IPS-NIHi11 (cell line): ENCODE data around the gene F12.
"Not testable (repeated sequence)": the region's sequence is repeated elsewhere in the genome, so short reads cannot be mapped to it uniquely, and the experiment has no call there.

ENCODE experiments used
- DNase-seq: peaks from one replicate; pipeline ENCODE4 v3.0.0; 2012; ENCODE audit warnings: mixed read lengths, low spot score

F12 gene

DNA sequence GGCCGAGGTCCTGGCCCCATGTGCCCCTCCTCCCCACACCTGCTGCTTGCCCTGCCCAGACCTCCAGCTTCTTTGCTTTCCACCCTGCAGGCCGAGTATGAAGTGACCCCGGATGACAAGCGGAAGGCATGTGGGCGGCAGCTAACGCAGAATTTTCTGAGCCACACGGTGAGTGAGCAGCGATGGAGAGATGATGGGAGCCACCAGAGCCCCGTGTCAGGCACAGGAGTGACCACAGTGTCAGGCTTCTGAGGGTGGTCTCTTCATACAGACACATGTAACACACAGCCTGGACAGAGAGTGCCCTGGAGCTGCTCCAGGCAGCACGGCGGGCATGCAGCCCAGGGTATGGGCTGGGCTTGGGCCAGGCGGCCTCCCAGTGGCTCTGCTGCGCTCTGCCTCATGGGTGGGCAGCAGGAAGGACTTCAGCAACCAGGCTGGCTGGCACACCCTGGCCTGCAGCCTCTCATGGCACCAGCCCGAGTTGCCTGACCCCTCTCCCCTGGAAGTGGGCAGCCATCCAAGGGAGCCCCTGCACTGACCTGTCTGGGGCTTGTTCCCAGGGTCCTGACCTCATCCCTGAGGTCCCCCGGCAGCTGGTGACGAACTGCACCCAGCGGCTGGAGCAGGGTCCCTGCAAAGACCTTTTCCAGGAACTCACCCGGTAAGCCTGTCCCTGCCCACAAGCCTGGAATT is 22.9 kb upstream of the F12 start:
- no peak for DNase-seq

GRCh38 chr5:177431317-177432142 is 22.2 kb upstream of the F12 start:
- DNase-seq = no peak

DNA sequence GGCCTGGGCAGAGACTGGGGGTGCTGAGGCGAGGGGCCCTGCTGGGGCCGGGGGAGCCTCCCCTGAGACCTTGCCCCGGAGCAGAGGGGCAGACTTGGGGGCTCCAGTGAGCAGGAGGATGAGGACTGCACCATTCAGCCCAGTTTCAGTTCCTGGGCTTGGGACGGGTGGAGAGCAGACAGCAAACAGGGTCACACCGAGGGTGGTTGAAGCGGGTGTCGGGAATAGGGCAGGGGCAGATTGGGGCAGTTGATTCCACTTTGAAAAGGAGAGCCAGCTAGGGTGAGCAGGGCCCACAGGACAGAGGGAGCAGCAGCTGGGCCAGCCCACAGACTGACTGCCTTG is 21.6 kb upstream of the F12 start:
- no peak for DNase-seq

DNA sequence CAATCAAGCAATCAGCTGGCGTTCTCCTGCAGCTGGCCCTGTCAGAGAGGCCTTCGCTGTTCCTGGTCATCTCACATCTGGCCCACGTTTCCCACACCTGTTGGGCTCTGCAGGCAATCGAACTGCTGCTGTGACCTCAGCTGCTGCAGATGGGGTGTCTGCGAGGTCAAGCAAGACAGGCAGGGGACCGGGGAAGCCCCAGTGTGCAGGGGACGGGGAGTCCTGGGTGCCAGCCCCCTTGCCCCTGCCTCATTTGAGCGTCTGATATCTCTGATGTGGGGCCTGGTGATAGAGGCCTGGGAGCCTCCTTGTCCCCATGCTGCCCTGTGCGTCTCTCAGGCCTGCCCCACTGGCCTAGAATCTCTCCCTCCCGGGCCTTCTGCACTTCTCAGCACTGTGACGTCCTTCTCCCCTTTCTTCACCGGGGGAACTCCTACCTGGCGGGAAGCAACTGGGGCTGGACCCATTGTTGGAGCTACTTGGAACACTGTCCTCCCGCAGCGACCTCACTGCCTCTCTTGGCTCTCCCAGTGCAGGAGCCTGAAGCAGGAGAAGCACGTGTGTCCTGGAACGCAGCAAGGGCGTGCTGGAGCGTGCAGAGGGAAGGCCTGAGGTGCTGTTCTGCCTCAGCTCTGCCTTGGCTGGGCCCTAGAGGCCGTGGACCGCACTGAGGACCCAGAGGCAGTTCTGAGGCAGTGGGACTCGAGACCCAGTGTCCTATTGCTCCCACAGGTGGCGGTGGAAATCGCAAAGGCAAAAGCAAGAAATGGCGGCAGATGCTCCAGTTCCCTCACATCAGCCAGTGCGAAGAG is 21.0 kb upstream of the F12 start:
- DNase-seq = no peak

DNA sequence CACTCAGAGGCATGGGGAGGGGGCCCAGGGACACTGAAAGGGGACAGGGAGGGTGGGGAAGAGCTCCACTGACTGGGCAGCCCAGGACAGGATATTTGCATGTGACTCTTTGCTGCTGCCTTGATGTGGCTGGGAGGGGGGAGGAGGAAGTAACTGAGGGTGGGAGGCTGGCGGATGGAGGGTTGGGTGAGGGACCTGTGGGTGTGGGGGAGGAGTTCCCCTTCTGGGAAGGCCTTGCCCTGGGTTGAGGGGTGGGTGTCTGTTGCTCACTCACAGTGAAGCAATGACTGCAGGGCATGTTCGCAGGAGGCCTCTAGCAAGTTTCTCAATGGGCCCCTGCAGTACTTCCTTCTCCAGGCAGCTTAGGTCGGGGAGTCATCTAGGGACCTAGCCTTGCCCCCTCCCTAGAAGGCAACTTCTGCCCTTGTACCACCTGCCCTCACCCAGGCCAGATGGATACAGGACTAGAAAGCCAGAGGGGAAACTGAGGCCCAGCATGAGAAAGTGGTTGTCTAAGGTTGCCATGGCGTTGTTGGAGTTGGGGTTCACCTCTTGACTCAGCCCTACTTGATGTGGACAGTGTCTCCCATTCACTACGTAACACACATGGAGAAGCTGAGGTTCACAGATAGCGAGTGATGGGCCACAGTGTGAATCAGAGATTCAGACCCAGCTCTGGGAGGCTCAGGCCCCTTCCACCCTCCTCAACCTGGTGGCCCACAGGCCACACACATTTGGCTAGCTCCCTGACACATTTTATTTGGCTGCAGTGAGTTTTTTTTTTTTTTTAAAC is 20.1 kb upstream of the F12 start:
- DNase-seq = no peak

DNA sequence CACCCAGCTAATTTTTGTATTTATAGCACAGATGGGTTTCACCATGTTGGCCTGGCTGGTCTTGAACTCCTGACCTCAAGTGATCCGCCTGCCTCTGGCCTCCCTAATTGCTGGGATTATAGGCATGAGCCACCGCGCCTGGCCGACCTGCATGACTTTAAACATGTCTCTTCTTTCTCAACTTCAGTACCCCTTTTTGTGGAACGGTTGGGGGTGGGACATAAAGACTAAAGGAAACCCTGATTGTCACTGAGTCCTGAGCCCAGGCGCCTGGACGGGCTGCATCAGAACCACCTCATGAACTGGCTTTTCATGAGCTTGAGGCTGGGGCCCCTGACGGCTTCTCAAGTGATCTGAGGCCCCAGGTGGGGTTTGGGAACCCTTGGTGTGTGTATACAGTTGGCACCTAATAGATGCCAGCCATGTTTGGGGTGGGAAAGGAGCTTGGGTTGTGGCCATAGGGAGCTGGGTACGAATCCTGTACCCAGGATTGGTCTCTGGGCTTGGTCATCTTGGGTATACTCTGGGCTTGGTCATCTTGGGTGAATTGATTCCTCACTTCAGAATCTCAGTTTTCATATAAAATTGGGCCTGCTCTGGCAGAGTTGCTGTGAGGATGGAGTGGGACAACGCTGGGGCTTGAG is 19.3 kb upstream of the F12 start:
- no peak for DNase-seq

DNA sequence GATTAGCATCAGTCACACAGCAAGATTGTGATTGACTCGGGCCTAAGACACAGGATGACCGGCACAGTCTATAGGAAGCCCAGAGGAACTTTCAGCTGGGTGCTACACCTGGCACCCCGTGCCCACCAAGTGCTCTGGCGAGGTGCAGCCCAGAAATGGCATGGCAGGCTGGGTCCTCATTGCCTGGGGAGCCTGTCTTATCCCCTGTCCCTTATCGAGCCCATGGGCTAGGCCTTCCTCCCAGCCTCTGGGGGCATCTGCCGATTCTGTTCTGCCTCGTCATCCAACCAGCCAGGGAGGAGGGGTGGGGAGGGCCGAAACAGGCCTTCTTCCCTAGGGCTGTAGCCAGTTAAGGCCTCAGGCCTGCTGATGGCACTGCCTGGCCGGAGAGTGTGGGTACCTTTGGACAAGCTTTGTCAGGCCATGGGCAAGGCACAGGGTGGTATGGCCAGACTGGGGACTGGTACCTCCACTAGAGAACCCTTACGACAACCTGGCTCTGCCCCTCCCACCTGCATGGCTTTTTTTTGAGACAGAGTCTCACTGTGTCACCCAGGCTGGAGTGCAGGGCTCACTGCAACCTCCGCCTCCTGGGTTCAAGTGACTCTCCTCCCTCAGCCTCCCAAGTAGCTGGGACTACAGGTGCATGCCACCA is 18.7 kb upstream of the F12 start:
- no peak for DNase-seq

GRCh38 chr5:177427211-177427822 is 18.0 kb upstream of the F12 start:
- no peak for DNase-seq

DNA sequence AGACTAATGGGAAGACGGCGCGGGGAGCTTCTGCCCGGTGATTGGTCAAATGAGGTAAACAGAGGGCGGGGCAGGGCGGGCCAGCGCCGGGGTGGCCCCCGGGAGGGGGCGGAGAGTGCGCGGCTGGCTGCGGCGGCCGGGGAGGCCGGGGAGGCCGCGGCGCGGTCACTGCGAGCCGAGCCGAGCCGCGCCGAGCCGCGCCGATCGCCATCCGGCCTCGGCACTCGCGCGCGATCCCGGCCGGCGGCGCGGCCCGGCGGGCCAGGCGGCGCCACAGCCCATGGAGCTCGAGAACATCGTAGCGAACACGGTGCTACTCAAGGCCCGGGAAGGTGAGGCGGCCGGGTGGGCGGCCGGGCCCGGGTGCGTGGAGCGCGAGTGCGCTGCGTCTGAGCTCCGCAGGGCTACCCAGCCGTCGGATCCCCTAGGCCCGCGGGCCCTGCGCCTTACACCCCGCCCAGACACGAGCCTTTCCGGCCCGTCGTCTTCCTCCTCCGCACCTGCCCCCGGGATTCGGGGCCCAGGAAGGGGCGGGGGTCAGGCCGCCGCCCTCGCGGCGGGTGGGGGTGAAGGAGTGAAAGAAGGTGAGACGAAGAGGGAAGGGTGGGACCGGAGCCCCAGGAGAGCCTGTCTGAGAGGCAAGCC is 17.3 kb upstream of the F12 start, which contains the start of gene GRK6:
GRK6 (plus strand) TSS at position 111 of the 645 bp plus-strand sequence; CDS start at position 281, 170 bp downstream.
- DNase-seq = peak; percentile 100

DNA sequence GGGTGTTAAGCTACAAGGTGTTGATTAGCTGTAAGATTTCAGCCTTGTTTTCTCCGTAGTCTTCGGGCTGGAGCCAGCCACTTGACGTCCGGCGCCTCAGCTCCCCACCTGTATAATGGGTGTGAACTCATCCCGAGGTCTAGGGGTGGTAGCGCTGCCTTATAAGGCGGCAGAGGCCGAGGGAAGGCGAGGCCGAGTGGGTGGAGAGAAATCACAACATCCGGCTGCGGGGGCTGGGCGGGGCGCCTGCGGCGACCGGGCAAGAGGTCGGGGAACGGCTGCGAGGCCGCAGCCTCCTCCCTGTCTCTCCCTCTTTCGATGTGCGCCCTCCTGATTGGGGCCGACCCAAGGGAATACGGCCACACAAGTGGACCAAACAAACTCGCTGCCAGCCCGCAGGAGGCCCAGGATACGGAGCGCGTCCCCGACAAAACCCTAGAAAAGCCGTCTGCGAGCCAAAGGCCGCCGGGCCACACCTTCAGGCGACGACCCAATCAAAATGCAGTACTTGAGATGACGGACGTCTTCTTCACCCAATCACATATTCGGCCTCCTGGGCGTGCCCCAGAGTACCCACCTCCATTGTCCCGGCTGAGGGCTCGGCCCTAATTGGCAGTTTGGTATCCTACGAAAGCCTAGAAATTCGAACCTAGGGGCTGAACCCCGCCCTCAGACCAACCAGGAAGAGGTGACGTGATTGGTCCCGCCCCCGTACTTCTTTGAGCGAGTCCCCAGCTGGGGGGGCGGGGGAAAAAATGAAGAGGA is 16.6 kb upstream of the F12 start:
- DNase-seq = peak; percentile 96

- no peak for DNase-seq
These were observed 15.9 kb upstream of the F12 start for GRCh38 chr5:177425196-177425800.

DNA sequence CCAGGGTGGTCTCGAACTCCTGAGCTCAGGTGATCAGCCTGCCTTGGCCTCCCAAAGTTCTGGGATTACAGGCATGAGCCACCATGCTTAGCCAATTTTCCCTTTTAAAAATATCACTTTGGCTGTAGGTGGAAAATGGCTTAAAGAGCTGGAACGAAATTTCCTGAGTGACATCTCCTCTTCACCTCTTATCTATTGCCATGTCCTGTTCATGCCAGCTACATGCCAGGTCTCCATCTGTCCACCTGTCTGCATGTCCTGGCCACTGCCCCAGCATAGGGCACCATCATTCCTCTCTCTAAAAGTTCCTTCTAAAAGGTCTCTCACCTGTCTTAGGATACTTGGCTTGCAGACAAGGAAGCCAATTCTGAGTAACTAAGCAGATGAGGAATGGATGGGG is 14.3 kb upstream of the F12 start:
- DNase-seq = no peak

- DNase-seq = no peak
These were observed 11.9 kb upstream of the F12 start for GRCh38 chr5:177421062-177421798.

- DNase-seq = not testable (repeated sequence)
These were observed 11.1 kb upstream of the F12 start for GRCh38 chr5:177420472-177420871.

DNA sequence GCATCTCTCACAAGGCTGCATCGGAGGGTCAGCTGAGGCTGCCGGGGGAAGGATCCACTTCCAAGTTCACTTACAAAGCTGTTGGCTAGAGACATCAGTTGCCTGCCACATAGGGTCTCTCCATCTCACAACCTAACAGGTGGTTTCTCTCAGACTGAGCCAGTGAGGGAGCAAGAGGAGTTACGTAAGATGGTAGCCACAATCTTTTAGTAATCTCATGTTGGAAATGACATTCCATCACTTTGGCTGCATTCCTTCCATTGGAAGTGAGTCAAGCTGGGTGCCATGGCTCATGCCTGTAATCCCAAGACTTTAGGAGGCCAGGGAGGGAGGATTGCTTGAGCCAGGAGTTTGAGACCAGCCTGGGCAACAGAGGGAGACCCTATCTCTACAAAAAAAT is 9.7 kb upstream of the F12 start:
- no peak for DNase-seq

- not testable (repeated sequence) for DNase-seq
These were observed 7.7 kb upstream of the F12 start for GRCh38 chr5:177417081-177417480.

GRCh38 chr5:177414481-177414880 is 5.1 kb upstream of the F12 start:
- no peak for DNase-seq
